Measurements from ENCODE around the gene CHL1. TPM values are rescaled to one million over a fixed set of nuclear protein-coding genes. Genes with fewer than 3 reads are reported as not detected.

The CHL1 gene
- total RNA-seq, 1 donor from 2014 or later, result not detected

- DNase-seq (ENCODE audit: low read depth, low spot score), result no peak
Measured at GRCh38 chr3:394775-395174, 198.2 kb downstream of the CHL1 start.

GRCh38 chr3:396293-396692 is 199.7 kb downstream of the CHL1 start:
- no peak for DNase-seq (ENCODE audit: low read depth, low spot score)

- DNase-seq (ENCODE audit: low read depth, low spot score), result no peak
Measured at GRCh38 chr3:399647-400046, 203.1 kb downstream of the CHL1 start.

- DNase-seq (ENCODE audit: low read depth, low spot score), result no peak
Measured at GRCh38 chr3:403826-404225, 207.3 kb downstream of the CHL1 start.

- no peak for DNase-seq (ENCODE audit: low read depth, low spot score)
Measured at GRCh38 chr3:409011-409410, 212.4 kb downstream of the CHL1 start.

GRCh38 chr3:411226-411625 is 214.7 kb downstream of the CHL1 start:
- no peak for DNase-seq (ENCODE audit: low read depth, low spot score)

GRCh38 chr3:414063-414462 is 217.5 kb downstream of the CHL1 start:
- DNase-seq (ENCODE audit: low read depth, low spot score), result no peak

GRCh38 chr3:418239-418929 is 221.8 kb downstream of the CHL1 start:
- no peak for DNase-seq (ENCODE audit: low read depth, low spot score)

- no peak for DNase-seq (ENCODE audit: low read depth, low spot score)
Measured at GRCh38 chr3:420584-420983, 224.0 kb downstream of the CHL1 start.

GRCh38 chr3:425079-425478 is 228.5 kb downstream of the CHL1 start:
- no peak for DNase-seq (ENCODE audit: low read depth, low spot score)

- no peak for DNase-seq (ENCODE audit: low read depth, low spot score)
Measured at GRCh38 chr3:426072-426471, 229.5 kb downstream of the CHL1 start.

GRCh38 chr3:427128-427527 is 230.6 kb downstream of the CHL1 start:
- DNase-seq (ENCODE audit: low read depth, low spot score), result no peak

- DNase-seq (ENCODE audit: low read depth, low spot score), result no peak
Measured at GRCh38 chr3:430186-430585, 233.6 kb downstream of the CHL1 start.

GRCh38 chr3:435161-435560 is 238.6 kb downstream of the CHL1 start:
- DNase-seq (ENCODE audit: low read depth, low spot score), result no peak

- DNase-seq (ENCODE audit: low read depth, low spot score), result no peak
Measured at GRCh38 chr3:436053-436452, 239.5 kb downstream of the CHL1 start.

GRCh38 chr3:440826-441225 is 244.3 kb downstream of the CHL1 start:
- no peak for DNase-seq (ENCODE audit: low read depth, low spot score)

GRCh38 chr3:445960-446359 is 249.4 kb downstream of the CHL1 start:
- no peak for DNase-seq (ENCODE audit: low read depth, low spot score)

- no peak for DNase-seq (ENCODE audit: low read depth, low spot score)
Measured at GRCh38 chr3:447671-448070, 251.1 kb downstream of the CHL1 start.

- DNase-seq (ENCODE audit: low read depth, low spot score), result no peak
Measured at GRCh38 chr3:449711-450110, 253.1 kb downstream of the CHL1 start.

- no peak for DNase-seq (ENCODE audit: low read depth, low spot score)
Measured at GRCh38 chr3:452221-452620, 255.7 kb downstream of the CHL1 start.

GRCh38 chr3:453106-453505 is 256.5 kb downstream of the CHL1 start:
- DNase-seq (ENCODE audit: low read depth, low spot score), result no peak

GRCh38 chr3:454986-455385 is 258.4 kb downstream of the CHL1 start:
- DNase-seq (ENCODE audit: low read depth, low spot score), result no peak

- no peak for DNase-seq (ENCODE audit: low read depth, low spot score)
Measured at GRCh38 chr3:458124-458523, 261.6 kb downstream of the CHL1 start.

Measured in pulmonary artery endothelial cell (primary cell).